Bone marrow (tissue), 2 donors: ENCODE data around the gene EHMT1.
"Not testable (repeated sequence)": the region's sequence is repeated elsewhere in the genome, so short reads cannot be mapped to it uniquely, and the experiment has no call there.

Source experiments
- DNase-seq, 2 donors: peaks; one replicate each; lab custom pipeline; 2025; lab: John Stamatoyannopoulos, UW

The EHMT1 gene

DNA sequence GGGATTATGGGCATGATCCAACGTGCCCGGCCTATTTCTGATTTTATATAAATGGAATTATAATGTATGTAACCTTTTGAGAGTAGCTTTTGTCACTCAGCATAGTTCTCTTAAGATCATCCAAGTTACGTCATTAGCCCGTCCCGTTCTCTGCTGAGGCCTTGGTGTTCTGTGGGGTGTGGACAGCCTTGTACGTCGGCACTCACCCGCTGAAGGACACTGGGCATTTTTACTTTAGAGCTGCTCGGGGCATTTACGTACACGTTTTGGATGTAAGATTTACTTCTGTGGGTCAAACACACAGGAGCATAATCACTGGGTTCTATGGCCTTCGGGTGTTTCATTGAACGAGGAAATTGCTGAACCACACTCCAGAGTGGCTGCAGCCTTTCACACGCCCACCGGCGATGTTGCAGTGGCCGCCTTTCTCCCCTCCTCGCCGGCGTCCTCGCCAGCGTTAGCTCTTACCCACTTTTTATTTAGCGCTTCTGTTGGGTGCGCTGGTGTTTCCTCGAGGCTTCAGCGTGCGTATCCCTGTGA, 101.8 kb downstream of the EHMT1 start:
- no peak for DNase-seq

DNA sequence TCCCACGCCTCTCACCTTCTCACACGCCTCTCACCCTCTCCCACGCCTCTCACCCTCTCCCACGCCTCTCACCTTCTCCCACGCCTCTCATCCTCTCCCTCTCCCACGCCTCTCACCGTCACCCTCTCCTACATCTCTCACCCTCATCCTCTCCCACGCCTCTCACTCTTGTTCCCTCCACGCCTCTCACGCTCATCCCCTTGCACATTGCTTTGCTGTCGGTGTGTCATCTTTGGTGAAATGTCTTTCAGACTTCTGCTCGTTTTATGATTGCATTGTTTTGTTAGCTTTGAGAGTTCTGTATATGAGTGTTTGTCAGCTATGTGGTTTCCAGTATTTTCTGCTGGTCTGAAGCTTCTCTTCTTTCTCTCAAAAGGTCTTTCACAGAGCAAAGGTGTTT, 102.7 kb downstream of the EHMT1 start:
- DNase-seq = no peak

DNA sequence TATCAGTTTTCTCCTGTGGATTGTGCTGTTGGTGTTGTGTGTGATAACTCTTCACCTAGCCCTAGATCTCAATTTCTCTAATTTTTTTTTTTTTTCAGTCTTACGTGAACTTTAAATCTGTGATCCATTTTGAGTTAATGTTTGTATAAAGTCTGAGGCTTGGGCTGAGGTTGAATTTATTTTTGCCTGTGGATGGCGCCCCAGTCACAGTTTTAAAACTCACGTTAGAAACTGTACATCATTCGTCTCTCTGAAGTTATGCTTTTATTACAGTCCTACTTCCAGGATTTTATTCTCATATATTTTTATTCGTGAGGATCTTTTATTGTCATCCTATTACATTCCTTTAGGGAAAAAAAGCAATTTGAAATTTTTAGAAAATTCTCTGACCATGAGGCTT, 103.1 kb downstream of the EHMT1 start:
- DNase-seq = no peak

DNA sequence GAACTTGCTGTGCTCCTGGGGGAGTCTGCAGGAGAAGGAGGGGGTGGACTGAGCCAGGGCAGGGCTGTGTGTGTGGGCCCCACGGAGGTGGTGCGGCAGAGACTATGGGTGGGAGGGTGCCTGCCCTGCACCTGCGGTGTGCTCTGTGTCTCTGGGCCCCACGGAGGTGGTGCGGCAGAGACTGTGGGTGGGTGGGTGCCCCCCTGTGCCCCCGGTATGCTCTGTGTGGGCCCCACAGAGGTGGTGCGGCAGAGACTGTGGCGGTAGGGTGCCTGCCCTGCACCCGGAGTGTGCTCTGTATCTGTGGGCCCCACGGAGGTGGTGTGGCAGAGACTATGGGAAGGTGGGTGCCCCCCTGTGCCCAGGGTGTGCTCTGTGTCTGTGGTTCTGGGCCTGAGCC, 103.7 kb downstream of the EHMT1 start:
- DNase-seq = no peak

DNA sequence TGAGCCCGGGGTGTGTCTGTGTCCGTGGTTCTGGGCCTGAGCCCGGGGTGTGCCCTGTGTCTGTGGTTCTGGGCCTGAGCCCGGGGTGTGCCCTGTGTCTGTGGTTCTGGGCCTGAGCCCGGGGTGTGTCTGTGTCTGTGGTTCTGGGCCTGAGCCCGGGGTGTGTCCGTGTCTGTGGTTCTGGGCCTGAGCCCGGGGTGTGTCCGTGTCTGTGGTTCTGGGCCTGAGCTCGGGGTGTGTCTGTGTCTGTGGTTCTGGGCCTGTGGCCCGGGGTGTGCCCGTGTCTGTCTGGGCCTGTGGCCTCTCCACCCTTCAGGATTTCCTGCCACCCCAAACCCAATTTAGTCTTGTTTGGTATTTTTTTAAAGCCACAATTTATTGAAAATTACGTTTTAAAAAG, 104.6 kb downstream of the EHMT1 start:
- DNase-seq = not testable (repeated sequence)

DNA sequence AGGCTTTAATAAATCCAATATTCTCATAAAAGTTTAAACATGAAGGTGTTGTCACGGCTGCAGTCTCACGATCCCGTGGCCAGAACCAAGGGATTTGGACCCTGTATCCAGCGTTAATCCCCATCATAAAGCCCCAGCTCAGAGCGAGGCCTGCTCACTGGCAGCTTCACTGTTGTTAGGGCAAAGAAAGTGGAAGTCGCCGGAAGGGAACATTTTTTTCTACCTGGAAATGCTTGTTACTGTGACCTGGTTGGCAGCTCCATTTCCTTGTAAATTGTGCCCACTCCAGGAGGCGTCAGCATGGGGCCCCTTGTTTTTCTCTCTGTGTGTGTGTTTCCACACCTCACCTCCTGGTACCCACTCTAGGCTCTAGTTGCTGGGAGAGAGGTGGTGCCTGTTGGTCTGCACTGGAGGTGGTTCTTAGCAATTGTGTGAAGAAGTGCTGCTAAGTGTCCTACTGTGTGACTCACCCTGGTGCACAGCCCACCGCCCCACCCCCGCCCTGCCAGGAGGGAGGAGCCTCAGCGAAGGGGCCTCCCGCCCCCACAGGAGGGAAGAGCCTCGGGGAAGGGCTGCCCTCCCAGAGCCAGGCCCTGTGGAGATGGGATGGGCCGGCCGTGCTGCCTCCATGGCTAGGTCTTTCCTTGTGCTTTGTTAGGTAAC, 105.1 kb downstream of the EHMT1 start:
- no peak for DNase-seq

DNA sequence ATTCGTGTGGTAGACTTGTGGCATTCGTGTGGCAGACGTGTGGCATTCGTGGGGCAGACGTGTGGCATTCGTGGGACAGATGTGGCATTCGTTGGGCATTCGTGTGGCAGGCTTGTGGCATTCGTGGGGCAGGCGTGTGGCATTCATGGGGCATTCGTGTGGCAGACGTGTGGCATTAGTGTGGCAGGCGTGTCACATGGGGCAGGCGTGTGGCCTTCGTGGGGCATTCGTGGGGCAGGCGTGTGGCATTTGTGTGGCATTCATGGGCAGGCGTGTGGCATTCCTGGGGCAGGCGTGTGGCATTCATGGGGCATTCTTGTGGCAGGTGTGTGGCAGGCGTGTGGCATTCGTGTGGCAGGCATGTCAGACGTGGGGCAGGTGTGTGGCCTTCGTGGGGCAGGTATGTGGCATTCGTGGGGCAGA, 106.0 kb downstream of the EHMT1 start:
- DNase-seq = no peak

DNA sequence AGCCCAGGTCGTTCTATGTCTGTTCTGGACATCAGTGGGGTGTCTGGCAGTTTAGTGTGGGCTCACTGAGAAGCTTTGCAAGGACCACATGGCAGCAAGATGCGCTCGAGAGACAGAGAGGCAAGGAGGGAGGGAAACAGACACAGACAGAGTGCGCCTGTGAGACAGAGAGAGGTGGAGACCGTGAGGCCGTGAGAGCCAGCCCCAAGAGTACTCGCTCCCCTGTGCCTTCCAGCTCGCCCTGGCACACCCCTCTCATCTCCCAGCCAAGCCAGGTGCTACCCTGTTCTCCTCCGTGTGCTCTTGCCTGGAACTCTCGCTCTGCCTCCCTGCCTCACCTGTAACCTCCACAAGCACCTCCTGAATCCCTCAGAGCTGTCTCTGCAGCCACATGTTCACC, 106.8 kb downstream of the EHMT1 start:
- no peak for DNase-seq

DNA sequence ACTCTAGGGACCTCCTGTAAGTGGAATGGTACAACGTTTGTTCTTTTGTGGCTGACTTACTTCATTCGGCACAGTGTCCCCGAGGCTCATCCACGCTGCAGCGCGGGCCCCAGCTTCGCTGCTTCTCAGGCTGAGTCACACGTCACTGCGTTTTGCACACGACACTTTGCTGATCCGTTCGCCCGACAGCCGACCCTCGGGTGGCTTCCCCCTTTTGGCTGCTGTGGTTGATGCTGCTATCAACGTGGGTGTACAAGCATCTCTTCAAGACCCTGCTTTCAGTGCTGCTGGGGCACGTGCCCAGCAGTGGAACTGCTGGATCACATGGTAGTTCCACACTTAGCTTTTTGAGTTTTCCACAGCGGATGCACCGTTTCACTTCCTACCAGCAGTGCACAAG, 107.5 kb downstream of the EHMT1 start:
- DNase-seq = not testable (repeated sequence)

DNA sequence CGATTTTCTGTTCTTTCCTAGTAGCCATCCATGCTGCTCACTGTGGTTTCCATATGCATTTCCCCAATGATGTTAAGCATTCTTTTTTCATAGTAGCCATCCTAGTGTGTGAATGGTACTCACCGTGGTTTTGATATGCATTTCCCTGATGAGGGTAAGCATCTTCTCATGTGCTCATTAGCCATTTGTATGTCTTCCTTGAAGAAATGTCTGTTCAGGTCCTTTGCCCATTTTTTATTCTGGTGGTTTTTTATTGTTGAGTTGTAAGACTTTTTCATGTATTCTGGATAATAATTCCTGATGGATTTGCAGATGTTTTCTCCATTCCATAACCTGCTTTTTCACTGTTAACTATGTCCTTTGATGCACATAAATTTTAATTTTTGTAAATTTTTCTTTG, 108.0 kb downstream of the EHMT1 start:
- no peak for DNase-seq

DNA sequence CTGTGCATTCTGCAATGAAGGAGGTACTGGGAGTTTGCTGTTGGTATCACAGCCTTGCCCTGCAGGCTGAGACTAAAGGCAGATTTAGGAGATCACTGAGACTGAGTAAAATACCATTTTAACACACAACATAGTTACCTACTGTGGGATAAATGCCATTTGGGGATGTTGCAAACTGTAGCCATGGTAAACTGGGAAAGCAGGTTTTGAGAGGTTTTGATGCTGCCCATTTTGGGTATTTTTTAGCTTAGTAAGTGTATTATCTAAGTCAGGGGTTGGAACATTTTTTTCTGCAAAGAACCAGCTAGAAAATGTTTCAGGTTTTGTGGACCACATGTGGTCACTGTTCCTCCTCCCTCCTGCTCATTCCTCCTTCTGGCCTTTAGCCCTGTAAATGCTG, 108.9 kb downstream of the EHMT1 start:
- no peak for DNase-seq

DNA sequence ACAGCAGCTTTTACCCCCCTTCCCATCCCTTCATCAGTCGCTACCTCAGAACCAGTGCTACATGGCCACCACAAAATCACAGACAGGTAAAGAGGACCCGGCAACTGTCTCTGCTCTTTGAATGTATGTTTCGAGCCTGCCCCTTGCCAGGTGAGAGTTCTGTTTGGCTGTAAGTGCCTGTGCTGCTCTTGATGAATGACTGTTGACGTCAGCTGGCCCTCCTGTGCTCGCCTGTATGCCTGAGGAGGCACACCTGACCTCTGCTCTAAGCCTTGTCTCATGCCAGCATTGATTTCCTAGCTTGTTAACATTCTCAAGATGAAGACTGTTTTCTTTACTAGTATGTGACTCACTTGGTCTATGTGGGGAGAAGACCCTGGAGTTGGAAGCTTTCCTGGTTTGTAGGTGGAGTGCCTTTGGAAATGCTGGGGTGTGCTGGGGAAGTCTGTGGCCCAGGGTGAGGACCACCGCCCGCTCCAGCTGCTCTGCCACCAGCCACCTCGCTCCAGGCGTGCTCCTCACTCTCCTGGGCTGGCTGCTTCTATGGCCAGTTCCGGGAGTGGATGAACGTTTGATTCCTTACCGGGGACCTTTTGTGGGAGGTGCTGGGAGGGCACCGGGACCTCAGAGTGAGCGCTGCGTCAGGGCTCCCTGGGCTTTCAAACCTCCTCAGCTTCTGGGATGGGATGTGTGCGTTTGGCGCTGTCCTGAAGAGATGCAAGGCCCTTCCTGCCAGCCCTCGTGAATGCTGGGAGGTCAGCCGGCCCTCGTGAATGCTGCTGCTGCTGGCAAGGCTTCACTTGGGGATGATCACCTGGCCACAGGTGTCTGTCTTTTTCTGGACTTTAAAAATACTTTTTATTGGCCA, 109.9 kb downstream of the EHMT1 start:
- no peak for DNase-seq

DNA sequence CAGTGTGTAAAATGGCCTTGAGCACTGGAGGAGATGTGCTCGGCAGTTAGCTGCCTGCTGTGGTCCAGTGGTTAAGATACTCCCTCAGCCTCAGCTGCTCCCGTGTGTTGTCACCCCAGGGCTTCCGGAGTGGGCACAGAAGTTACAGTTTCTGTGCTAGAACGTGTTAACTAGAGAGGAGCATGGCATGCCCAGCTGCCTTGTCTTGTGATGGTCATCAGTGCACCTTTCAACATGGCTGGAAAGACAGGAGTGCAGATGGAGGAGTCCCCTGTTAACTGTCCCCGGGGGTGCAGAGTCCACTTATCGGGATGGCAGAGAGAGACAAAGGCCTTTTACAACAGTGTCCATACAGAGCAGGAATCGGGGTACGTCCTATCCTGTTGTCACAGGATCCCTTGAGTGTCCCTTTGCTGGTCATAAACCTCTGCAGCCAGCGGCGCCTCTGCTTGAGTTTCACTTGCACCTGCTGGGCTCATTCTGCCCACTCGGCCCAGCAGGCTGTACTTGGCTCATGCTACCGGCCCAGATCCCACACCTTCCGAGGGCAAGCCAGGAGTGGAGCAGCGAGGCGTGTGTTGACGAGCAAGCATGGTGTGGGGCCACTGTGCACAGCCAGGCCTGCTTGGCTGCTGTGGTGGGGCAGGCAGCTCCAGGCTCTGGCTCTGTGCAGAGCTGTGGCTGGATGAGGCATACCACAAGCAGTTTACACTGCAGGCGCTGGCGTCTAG, 112.6 kb downstream of the EHMT1 start:
- DNase-seq = no peak

DNA sequence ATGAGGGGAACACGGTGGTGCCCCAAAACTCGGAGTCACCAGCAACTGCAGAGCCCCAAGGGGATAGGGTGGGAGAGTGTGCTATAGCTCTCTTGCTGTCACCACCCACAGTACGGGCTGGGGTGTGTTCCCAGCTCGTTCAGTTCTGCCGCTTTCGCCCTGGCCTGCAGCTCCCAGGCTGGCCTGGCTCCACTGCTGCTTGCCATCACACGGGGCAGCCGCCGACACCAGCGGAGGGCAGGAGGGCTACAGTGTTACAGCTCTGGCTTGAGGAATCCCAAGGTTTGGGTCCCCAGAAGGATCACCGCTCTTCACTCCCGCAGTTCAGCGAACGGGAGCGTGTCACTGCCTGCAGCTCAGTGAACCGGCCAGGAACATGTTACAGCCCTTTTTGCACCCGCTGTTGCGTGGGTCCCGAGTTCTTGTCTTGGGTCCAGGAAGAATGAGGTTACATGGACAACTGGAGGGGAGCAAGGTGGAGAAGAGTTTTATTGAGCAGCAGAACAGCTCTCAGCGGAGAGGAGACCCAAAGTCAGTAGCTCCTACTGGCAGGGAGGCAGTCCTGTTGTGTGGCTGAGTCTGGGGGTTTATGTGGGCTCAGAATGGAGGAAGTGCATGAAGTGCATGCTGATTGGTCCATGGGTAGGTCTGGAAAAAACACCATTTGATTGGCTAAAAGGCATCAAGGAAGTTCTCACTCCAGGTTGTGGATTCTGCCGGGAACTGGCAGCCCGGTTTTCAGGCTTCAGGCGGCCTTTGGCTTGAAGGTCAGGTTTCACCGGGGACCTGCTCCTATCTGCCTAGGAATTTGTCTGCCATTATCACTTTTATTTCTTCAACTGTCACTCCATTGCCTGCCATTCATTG, 113.4 kb downstream of the EHMT1 start:
- no peak for DNase-seq

DNA sequence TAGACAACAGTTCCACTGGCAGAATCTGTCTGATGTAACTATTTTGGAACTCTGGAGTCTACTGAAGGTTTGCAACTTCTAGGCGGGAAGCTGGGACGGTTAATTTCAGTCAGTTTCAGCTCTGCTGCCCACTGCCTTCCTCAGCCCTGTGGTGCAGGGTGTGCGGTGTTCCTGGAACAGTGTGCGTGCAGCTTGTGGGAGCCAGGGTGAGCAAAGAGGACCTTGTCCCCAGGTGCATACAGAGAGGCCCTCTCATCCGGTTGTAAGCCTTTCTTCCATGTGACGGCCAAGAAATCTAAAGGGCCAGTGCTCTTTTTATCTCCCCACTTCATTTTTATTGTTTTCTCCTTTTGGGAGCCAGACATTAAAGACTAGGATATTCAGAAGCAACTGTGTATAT, 114.6 kb downstream of the EHMT1 start:
- no peak for DNase-seq

DNA sequence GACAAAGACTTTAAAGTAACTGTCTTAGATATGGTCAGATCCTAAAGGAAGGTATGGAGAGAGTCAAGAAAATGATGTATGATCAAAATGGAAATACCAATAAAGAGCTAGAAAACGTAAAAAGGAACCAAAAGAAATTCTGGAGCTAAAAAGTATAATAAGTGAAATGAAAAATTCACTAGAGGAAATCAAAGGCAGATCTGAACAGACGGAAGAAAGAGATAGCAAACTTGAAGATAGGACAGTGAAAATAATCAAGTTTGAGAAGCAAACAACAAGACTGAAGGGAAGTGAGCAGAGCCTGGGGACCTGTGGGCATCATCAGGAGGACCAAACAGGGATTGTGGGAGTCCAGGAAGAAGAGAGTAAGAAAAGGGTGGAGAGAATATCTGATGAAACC, 115.4 kb downstream of the EHMT1 start:
- no peak for DNase-seq

DNA sequence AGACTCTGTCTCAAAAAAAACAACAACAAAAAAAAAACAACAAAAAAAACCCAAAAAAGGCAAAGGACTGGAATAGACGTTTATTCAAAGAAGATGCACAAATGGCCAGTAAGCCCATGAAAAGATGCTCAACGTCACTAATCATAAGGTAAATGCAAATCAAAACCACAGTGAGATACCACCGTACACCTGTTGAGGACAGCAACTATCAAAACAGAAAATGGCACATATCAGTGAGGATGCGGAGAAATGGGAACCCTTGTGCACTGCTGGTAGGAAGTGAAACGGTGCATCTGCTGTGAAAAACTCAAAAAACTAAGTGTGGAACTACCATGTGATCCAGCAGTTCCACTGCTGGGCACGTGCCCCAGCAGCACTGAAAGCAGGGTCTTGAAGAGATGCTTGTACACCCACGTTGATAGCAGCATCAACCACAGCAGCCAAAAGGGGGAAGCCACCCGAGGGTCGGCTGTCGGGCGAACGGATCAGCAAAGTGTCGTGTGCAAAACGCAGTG, 119.4 kb downstream of the EHMT1 start:
- not testable (repeated sequence) for DNase-seq

DNA sequence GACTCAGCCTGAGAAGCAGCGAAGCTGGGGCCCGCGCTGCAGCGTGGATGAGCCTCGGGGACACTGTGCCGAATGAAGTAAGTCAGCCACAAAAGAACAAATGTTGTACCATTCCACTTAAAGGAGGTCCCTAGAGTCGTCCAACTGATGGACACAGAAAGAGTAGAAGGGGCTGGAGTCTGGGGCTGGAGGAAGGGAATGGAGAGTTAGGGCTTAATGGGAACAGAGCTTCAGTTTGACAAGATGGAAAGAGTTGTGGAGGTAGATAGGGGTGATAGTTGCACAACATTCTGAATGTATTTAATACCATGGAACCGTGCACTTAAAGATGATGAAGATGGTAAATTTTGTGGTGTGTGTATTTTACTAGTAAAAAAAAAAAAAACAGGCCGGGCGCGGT, 119.9 kb downstream of the EHMT1 start:
- no peak for DNase-seq

DNA sequence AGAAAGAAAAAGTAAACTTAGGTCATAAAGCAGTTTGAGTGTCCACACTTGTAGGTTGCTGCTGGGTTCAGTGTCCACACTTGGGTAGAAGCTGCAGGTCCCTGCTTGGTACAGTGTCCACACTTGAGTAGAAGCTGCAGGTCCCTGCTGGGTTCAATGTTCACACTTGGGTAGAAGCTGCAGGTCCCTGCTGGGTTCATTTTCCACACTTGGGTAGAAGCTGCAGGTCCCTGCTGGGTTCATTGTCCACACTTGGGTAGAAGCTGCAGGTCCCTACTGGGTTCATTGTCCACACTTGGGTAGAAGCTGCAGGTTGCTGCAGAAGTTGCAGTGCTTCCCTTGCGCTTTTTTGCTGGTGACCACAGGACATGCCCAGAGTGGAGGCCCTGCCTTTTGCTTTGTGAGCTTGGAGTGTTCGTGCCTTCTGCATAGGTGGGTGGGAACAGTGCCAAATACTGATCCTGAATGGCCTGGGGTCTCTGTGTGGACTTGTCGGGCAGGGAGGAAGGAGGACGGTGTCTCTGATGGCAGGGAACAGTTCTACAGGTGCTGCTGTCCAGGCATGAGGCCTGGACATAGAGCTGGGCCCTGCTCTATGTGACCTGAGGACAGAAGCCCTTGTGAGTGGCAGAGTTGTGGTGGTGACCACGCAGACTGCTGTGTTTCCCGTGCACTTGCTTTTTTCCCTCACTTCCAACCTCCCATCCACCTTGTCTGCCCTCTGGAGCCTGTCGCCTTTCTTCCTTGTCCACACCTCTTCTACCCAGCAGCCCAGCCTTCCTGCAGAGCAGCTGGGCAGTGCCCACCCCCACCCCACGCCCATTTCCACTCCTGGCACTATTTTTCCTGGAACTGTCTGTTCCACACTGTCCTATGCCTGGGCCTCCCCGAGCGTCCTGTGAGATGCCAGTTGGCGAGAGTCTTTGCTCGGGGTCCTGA, 120.8 kb downstream of the EHMT1 start:
- no peak for DNase-seq

DNA sequence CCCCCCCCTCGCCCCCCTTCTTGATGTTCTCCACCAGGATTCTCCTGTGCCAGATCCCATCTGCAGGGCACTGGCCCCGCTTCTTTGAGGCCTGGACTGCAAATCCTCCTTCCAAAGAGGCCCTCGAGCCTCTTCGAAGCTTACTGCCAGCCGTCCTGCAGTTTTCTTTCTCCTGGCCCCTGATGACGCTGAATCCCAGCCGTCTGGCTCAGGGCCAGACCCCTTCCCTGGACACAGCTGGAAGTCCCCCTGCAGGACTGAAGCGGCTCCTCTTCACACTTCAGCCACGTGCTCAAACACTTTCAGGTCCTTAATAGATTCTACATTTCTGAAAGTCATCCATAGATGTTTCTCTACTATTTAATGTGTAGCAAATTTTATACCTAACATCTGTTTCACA, 121.5 kb downstream of the EHMT1 start:
- DNase-seq = no peak
